ENCODE data around the gene KY. TPM values are rescaled to one million over a fixed set of nuclear protein-coding genes. Genes with fewer than 3 reads are reported as not detected.

Gene KY
- polyA plus RNA-seq, 3 donors: 0.03 to 0.09 TPM; not detected in 1

- Histone ChIP-seq H3K27ac (ENCODE audit: low read depth in 1 of 2, low read length in 2 of 2) (no peak overlapping the region), H3K36me3 (replicated peaks in 1 of 2; ENCODE audit: control insufficient read depth in 1 of 2, insufficient read depth in 2 of 2, low read length in 2 of 2) (peaks cover 5 to 9% of the 10 kb centered on the region in 2 donors), H4K20me1 (ENCODE audit: insufficient read depth, low read length) (no peaks in the 10 kb centered on the region), H2AFZ (ENCODE audit: insufficient read depth, low read depth, low read length, poor library complexity, severe bottlenecking) (no peak overlapping the region), H3K9me3 (replicated peaks in 1 of 2; ENCODE audit: control insufficient read depth in 1 of 2, insufficient read depth in 1 of 2, low read length in 2 of 2) (peaks cover 12 to 26% of the 10 kb centered on the region in 2 donors), H3K4me2 (replicated peaks; ENCODE audit: extremely low read depth, low read length, poor library complexity, severe bottlenecking) (no peak overlapping the region), H3K4me1 (ENCODE audit: control insufficient read depth in 1 of 2, insufficient read depth in 2 of 2, low read length in 2 of 2) (no peaks in the 10 kb centered on the region), H3K4me3 (replicated peaks in 1 of 3; ENCODE audit: low read depth in 2 of 3, low read length in 3 of 3) (no peak overlapping the region), H3K27me3 (ENCODE audit: control insufficient read depth in 2 of 2, insufficient read depth in 2 of 2, low read length in 2 of 2) (no peaks in the 10 kb centered on the region), H3K79me2 (ENCODE audit: insufficient read depth, low read length) (no peaks in the 10 kb centered on the region), H3K9ac (ENCODE audit: insufficient read depth, low read length, poor library complexity, severe bottlenecking) (no peak overlapping the region)
- H3K4me1 Mint-ChIP-seq: no peaks in the 10 kb centered on the region
- intact Hi-C loops (cut with micrococcal nuclease): no loop called here
- no peak overlapping the region for H3K4me3 Mint-ChIP-seq
- H3K36me3 Mint-ChIP-seq: peaks cover 4 to 18% of the 10 kb centered on the region in 2 donors
- peaks cover 18 to 36% (median 30%) of the 10 kb centered on the region in 7 donors for H3K9me3 Mint-ChIP-seq
- no peak for TF ChIP-seq CTCF (IDR thresholded peaks at IDR 0.05)
- WGBS (ENCODE audit: insufficient coverage): 91% methylated on average over 6 of the region's 6 CpGs
- no peak for DNase-seq
- H3K27ac Mint-ChIP-seq: no peak overlapping the region
- H3K27me3 Mint-ChIP-seq (ENCODE audit: low read depth in 3 of 3): no peaks in the 10 kb centered on the region
Observed at GRCh38 chr3:134568790-134569189, 82.0 kb downstream of the KY start.

- H3K4me1 Mint-ChIP-seq: peaks cover 6% of the 10 kb centered on the region
- Histone ChIP-seq H3K4me3 (replicated peaks in 1 of 3; ENCODE audit: low read depth in 2 of 3, low read length in 3 of 3) (no peak overlapping the region), H3K36me3 (replicated peaks in 1 of 2; ENCODE audit: control insufficient read depth in 1 of 2, insufficient read depth in 2 of 2, low read length in 2 of 2) (peaks cover 5 to 13% of the 10 kb centered on the region in 2 donors), H3K4me1 (ENCODE audit: control insufficient read depth in 1 of 2, insufficient read depth in 2 of 2, low read length in 2 of 2) (peaks cover 4 to 11% of the 10 kb centered on the region in 2 donors), H3K79me2 (ENCODE audit: insufficient read depth, low read length) (no peaks in the 10 kb centered on the region), H3K27ac (ENCODE audit: low read depth in 1 of 2, low read length in 2 of 2) (no peak overlapping the region), H3K9me3 (replicated peaks in 1 of 2; ENCODE audit: control insufficient read depth in 1 of 2, insufficient read depth in 1 of 2, low read length in 2 of 2) (peaks cover 12 to 26% of the 10 kb centered on the region in 2 donors), H3K27me3 (ENCODE audit: control insufficient read depth in 2 of 2, insufficient read depth in 2 of 2, low read length in 2 of 2) (no peaks in the 10 kb centered on the region), H3K9ac (ENCODE audit: insufficient read depth, low read length, poor library complexity, severe bottlenecking) (no peak overlapping the region), H4K20me1 (ENCODE audit: insufficient read depth, low read length) (no peaks in the 10 kb centered on the region), H2AFZ (ENCODE audit: insufficient read depth, low read depth, low read length, poor library complexity, severe bottlenecking) (no peak overlapping the region), H3K4me2 (replicated peaks; ENCODE audit: extremely low read depth, low read length, poor library complexity, severe bottlenecking) (no peak overlapping the region)
- peaks cover 18 to 35% (median 25%) of the 10 kb centered on the region in 7 donors for H3K9me3 Mint-ChIP-seq
- DNase-seq: no peak
- H3K4me3 Mint-ChIP-seq: no peak overlapping the region
- H3K27me3 Mint-ChIP-seq (ENCODE audit: low read depth in 3 of 3): no peaks in the 10 kb centered on the region
- WGBS (ENCODE audit: insufficient coverage): 51% methylated on average over 2 of the region's 4 CpGs
- H3K27ac Mint-ChIP-seq: no peak overlapping the region
- H3K36me3 Mint-ChIP-seq: peaks cover 8 to 18% of the 10 kb centered on the region in 2 donors
- no peak for TF ChIP-seq CTCF (IDR thresholded peaks at IDR 0.05)
- intact Hi-C loops (cut with micrococcal nuclease): no loop called here
Observed at GRCh38 chr3:134567605-134568004, 83.2 kb downstream of the KY start.

All from CD14-positive monocyte (primary cell).